VCaP (cell line): ENCODE measurements around the gene VCAN.

ENCODE experiments used
- H3K27ac ChIP-seq: fragments of 450-650 bp; 2 replicates; pipeline ENCODE4 v1.5.1; 2017
- CTCF ChIP-seq: fragments of 450-650 bp; conservative IDR thresholded peaks from 2 replicates; pipeline ENCODE4 v1.5.1; 2017; ENCODE audit warnings: mild to moderate bottlenecking, moderate library complexity

Gene VCAN

GRCh38 chr5:83524345-83524744 lies 52.8 kb downstream of the VCAN start:
- no peak for TF ChIP-seq CTCF
- H3K27ac ChIP-seq = no peak overlapping the region

GRCh38 chr5:83524991-83525390 lies 53.4 kb downstream of the VCAN start:
- TF ChIP-seq CTCF = no peak
- no peak overlapping the region for H3K27ac ChIP-seq

GRCh38 chr5:83526289-83526688 lies 54.7 kb downstream of the VCAN start:
- no peak overlapping the region for H3K27ac ChIP-seq
- no peak for TF ChIP-seq CTCF

- H3K27ac ChIP-seq = no peak overlapping the region
- TF ChIP-seq CTCF = no peak
Measured at GRCh38 chr5:83527221-83527620, 55.7 kb downstream of the VCAN start.

GRCh38 chr5:83527722-83528438 lies 56.3 kb downstream of the VCAN start:
- no peak for TF ChIP-seq CTCF
- no peak overlapping the region for H3K27ac ChIP-seq

GRCh38 chr5:83528439-83528769 lies 56.9 kb downstream of the VCAN start:
- no peak for TF ChIP-seq CTCF
- no peak overlapping the region for H3K27ac ChIP-seq

- no peak overlapping the region for H3K27ac ChIP-seq
- no peak for TF ChIP-seq CTCF
Measured at GRCh38 chr5:83530193-83530592, 58.6 kb downstream of the VCAN start.
